ENCODE data around the gene ZSCAN30. TPM values are rescaled to one million over a fixed set of nuclear protein-coding genes. Genes with fewer than 3 reads are reported as not detected.

ZSCAN30 gene
- total and polyA plus RNA-seq, 2 of the 13 experiments (the other 11 are each of a cell fraction or from before 2014, with no cell fraction given), result 7.4 to 7.7 TPM

DNA sequence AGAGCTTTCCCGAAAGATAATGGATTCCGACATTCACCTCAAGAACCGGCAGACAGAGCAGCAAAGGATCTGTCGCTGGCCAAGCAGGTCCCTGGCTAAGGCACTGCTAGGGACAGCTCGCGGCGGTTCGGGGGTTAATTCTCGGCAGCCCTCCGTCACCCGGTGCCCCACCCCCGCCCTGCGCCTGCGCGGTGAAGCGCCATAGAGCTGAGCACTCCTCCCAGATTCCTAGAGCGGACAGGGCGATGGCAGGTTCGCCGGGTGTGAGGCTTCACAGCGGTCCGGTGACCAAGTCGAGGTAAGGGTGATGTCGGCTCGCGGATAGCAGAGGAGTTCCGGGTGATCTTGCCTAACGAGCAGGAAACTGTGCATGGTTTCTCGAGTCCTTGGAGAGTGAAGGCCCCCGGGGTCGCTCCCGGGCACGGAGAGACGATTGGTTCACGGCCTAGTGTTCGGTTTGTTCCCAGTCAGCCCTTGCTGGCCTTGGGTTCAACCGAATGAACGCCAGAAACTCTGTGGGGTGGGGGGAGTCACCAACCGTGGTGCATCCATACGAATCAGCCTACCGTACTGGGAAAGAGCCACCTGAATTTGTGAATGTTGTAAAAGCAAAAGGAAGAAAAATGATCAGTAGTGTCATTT lies at the start of gene ZSCAN30 (continued):
- TF ChIP-seq, protein P1, sequence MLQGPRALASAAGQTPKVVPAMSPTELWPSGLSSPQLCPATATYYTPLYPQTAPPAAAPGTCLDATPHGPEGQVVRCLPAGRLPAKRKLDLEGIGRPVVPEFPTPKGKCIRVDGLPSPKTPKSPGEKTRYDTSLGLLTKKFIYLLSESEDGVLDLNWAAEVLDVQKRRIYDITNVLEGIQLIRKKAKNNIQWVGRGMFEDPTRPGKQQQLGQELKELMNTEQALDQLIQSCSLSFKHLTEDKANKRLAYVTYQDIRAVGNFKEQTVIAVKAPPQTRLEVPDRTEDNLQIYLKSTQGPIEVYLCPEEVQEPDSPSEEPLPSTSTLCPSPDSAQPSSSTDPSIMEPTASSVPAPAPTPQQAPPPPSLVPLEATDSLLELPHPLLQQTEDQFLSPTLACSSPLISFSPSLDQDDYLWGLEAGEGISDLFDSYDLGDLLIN (CRISPR knock-in tag; IDR thresholded peaks at IDR 0.05; ENCODE audit: borderline replicate concordance), result no peak
- TF ChIP-seq ZNF264 (CRISPR knock-in tag; IDR thresholded peaks at IDR 0.05) (no peak; the same call in 1 of the 2 replicates), RARG (CRISPR knock-in tag; IDR thresholded peaks at IDR 0.05; ENCODE audit: low read depth) (no peak), DNMT1 (CRISPR knock-in tag; IDR thresholded peaks at IDR 0.05) (peak; percentile 91), ZNF605 (CRISPR knock-in tag; IDR thresholded peaks at IDR 0.05) (peak; percentile 100), AGO1 (IDR thresholded peaks at IDR 0.05; ENCODE audit: low read depth, low read length, poor library complexity, severe bottlenecking) (no peak), ZNF550 (CRISPR knock-in tag; IDR thresholded peaks at IDR 0.05; ENCODE audit: borderline replicate concordance) (0 out of 2 replicates have a peak, but pooled peaks have one; percentile 91), MAZ (IDR thresholded peaks at IDR 0.05; ENCODE audit: borderline replicate concordance, low read depth, low read length) (no peak), MAZ (CRISPR knock-in tag; IDR thresholded peaks at IDR 0.05; ENCODE audit: low read depth) (peak; percentile 78), KDM2A (CRISPR knock-in tag; IDR thresholded peaks at IDR 0.05; ENCODE audit: borderline replicate concordance, low read depth) (peak; percentile 94; the same call in 1 of the 2 replicates), ZNF451 (CRISPR knock-in tag; IDR thresholded peaks at IDR 0.05) (peak; percentile 87), MAF1 (CRISPR knock-in tag; IDR thresholded peaks at IDR 0.05; ENCODE audit: borderline replicate concordance) (peak; percentile 59), SNAI1 (CRISPR knock-in tag; IDR thresholded peaks at IDR 0.05; ENCODE audit: borderline replicate concordance) (no peak), ZNF10 (CRISPR knock-in tag; IDR thresholded peaks at IDR 0.05; ENCODE audit: borderline replicate concordance, low read depth) (no peak), ZKSCAN1 (IDR thresholded peaks at IDR 0.05; ENCODE audit: low read length) (no peak), ZNF678 (CRISPR knock-in tag; IDR thresholded peaks at IDR 0.05) (peak; percentile 91)
- TF ChIP-seq, protein P2, sequence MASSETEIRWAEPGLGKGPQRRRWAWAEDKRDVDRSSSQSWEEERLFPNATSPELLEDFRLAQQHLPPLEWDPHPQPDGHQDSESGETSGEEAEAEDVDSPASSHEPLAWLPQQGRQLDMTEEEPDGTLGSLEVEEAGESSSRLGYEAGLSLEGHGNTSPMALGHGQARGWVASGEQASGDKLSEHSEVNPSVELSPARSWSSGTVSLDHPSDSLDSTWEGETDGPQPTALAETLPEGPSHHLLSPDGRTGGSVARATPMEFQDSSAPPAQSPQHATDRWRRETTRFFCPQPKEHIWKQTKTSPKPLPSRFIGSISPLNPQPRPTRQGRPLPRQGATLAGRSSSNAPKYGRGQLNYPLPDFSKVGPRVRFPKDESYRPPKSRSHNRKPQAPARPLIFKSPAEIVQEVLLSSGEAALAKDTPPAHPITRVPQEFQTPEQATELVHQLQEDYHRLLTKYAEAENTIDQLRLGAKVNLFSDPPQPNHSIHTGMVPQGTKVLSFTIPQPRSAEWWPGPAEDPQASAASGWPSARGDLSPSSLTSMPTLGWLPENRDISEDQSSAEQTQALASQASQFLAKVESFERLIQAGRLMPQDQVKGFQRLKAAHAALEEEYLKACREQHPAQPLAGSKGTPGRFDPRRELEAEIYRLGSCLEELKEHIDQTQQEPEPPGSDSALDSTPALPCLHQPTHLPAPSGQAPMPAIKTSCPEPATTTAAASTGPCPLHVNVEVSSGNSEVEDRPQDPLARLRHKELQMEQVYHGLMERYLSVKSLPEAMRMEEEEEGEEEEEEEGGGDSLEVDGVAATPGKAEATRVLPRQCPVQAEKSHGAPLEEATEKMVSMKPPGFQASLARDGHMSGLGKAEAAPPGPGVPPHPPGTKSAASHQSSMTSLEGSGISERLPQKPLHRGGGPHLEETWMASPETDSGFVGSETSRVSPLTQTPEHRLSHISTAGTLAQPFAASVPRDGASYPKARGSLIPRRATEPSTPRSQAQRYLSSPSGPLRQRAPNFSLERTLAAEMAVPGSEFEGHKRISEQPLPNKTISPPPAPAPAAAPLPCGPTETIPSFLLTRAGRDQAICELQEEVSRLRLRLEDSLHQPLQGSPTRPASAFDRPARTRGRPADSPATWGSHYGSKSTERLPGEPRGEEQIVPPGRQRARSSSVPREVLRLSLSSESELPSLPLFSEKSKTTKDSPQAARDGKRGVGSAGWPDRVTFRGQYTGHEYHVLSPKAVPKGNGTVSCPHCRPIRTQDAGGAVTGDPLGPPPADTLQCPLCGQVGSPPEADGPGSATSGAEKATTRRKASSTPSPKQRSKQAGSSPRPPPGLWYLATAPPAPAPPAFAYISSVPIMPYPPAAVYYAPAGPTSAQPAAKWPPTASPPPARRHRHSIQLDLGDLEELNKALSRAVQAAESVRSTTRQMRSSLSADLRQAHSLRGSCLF (CRISPR knock-in tag; IDR thresholded peaks at IDR 0.05; ENCODE audit: borderline replicate concordance), result peak; percentile 68; the same call in 1 of the 2 replicates
- TF ChIP-seq, protein P3, sequence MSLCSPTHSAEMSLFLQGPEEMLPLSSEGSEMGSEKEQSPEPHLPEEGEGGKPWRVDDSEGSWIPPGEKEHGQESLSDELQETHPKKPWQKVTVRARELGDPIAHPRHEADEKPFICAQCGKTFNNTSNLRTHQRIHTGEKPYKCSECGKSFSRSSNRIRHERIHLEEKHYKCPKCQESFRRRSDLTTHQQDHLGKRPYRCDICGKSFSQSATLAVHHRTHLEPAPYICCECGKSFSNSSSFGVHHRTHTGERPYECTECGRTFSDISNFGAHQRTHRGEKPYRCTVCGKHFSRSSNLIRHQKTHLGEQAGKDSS (CRISPR knock-in tag; IDR thresholded peaks at IDR 0.05; ENCODE audit: borderline replicate concordance, low read depth), result peak; percentile 82; the same call in 1 of the 2 replicates
- TF ChIP-seq, protein P4, sequence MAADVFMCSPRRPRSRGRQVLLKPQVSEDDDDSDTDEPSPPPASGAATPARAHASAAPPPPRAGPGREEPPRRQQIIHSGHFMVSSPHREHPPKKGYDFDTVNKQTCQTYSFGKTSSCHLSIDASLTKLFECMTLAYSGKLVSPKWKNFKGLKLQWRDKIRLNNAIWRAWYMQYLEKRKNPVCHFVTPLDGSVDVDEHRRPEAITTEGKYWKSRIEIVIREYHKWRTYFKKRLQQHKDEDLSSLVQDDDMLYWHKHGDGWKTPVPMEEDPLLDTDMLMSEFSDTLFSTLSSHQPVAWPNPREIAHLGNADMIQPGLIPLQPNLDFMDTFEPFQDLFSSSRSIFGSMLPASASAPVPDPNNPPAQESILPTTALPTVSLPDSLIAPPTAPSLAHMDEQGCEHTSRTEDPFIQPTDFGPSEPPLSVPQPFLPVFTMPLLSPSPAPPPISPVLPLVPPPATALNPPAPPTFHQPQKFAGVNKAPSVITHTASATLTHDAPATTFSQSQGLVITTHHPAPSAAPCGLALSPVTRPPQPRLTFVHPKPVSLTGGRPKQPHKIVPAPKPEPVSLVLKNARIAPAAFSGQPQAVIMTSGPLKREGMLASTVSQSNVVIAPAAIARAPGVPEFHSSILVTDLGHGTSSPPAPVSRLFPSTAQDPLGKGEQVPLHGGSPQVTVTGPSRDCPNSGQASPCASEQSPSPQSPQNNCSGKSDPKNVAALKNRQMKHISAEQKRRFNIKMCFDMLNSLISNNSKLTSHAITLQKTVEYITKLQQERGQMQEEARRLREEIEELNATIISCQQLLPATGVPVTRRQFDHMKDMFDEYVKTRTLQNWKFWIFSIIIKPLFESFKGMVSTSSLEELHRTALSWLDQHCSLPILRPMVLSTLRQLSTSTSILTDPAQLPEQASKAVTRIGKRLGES (CRISPR knock-in tag; IDR thresholded peaks at IDR 0.05; ENCODE audit: borderline replicate concordance), result 0 out of 2 replicates have a peak, but pooled peaks have one; percentile 15

Measured in HepG2 (cell line).